GM12878 (cell line): ENCODE measurements around the gene RPS6KA3. TPM values are rescaled to one million over a fixed set of nuclear protein-coding genes. Genes with fewer than 3 reads are reported as not detected.

Experiments used
- ATAC-seq: fragments of 200-7000 bp; cut with Tn5 transposase; 3 replicates; pipeline ENCODE4 v1.9.1; 2020; ENCODE audit warnings: mild to moderate bottlenecking, moderate library complexity
- BruUV-seq: library from RNA; stranded (reverse); fragments of 400-500 nt; replicated peaks from 2 replicates; lab custom pipeline; 2021; lab: Mats Ljungman, UMichigan
- CTCF ChIA-PET: fragments of 300-600 bp; sonication (Branson Sonifier 250); formaldehyde crosslinking; extraction: SDS; loops from one replicate; lab custom pipeline; 2021; ENCODE audit warnings: inconsistent platforms; lab: Yijun Ruan, JAX
- POLR2A ChIA-PET: fragments of 350-600 bp; formaldehyde crosslinking; extraction: SDS; loops from one replicate; lab custom pipeline; 2021; ENCODE audit warnings: inconsistent platforms; lab: Charles Lee
- RAD21 ChIA-PET: fragments of 300-600 bp; sonication (Branson Sonifier 250); formaldehyde crosslinking; loops from one replicate; lab custom pipeline; 2023; ENCODE audit warnings: antibody characterized with exemption; ENCODE audit not compliant: unreplicated experiment; lab: Charles Lee
- SMC1A ChIA-PET: fragments of 300-600 bp; sonication (Branson Sonifier 250); formaldehyde crosslinking; loops from one replicate; lab custom pipeline; 2023; ENCODE audit not compliant: unreplicated experiment, uncharacterized antibody; lab: Charles Lee
- DNase-seq: peaks from one replicate; pipeline ENCODE4 v3.0.0-alpha.2; 2011; ENCODE audit warnings: low read depth, low spot score
- FAIRE-seq: peaks from 3 replicates; lab custom pipeline; 2011; peaks lifted over from hg19 to GRCh38; lab: Jason Lieb, UNC
- H2AFZ ChIP-seq: 2 replicates; pipeline ENCODE4 v1.6.0; 2011; ENCODE audit warnings: low read depth, low read length, control low read depth; ENCODE audit not compliant: control insufficient read depth
- H3K27ac ChIP-seq: 2 replicates; pipeline ENCODE4 v1.5.1; 2011; ENCODE audit warnings: control low read depth; ENCODE audit not compliant: control insufficient read depth, insufficient read depth
- H3K27me3 ChIP-seq, 2 experiments: replicated peaks in 1 of 2; 2 replicates each; pipeline versions ENCODE4 v1.6.0 to v1.6.1; 2011; ENCODE audit warnings: low read length in 1 of 2; ENCODE audit not compliant: control insufficient read depth in 2 of 2, insufficient read depth in 2 of 2
- H3K36me3 ChIP-seq, 2 experiments: 2 replicates each; pipeline ENCODE4 v1.5.1; 2011; ENCODE audit warnings: low read length in 1 of 2; ENCODE audit not compliant: control insufficient read depth in 2 of 2, insufficient read depth in 2 of 2
- H3K4me1 ChIP-seq: 2 replicates; pipeline ENCODE4 v1.6.1; 2011; ENCODE audit warnings: mild to moderate bottlenecking, low read length, moderate library complexity, mixed read lengths; ENCODE audit not compliant: control insufficient read depth, insufficient read depth
- H3K4me2 ChIP-seq: 2 replicates; pipeline ENCODE4 v1.6.0; 2011; ENCODE audit warnings: control low read depth; ENCODE audit not compliant: control insufficient read depth, insufficient read depth
- H3K4me3 ChIP-seq: fragments of 200-600 bp; sonication (generic); 2 replicates; pipeline ENCODE4 v1.5.1; 2016
- H3K79me2 ChIP-seq: 2 replicates; pipeline ENCODE4 v1.6.0; 2011; ENCODE audit warnings: low read length; ENCODE audit not compliant: control insufficient read depth, insufficient read depth
- H3K9ac ChIP-seq: 2 replicates; pipeline ENCODE4 v1.8.0; 2011; ENCODE audit warnings: low read length, control low read depth, mixed read lengths; ENCODE audit not compliant: control insufficient read depth, insufficient read depth
- H3K9me3 ChIP-seq: replicated peaks from 3 replicates; pipeline ENCODE4 v1.5.1; 2011; ENCODE audit warnings: mild to moderate bottlenecking, low read length; ENCODE audit not compliant: control insufficient read depth, insufficient read depth
- H4K20me1 ChIP-seq: 2 replicates; pipeline ENCODE4 v1.6.0; 2011; ENCODE audit not compliant: control insufficient read depth, insufficient read depth
- BACH1 ChIP-seq: fragments of 450-650 bp; IDR thresholded peaks from 2 replicates; pipeline ENCODE4 v1.6.1; 2017; ENCODE audit warnings: mild to moderate bottlenecking, borderline replicate concordance
- ETV6 ChIP-seq, 2 experiments: fragments of 450-650 bp in 1 of 2; IDR thresholded peaks in 1 of 2; conservative IDR thresholded peaks in 1 of 2; 2 replicates each; pipeline ENCODE4 v1.6.1; 2014; ENCODE audit warnings: antibody characterized with exemption in 1 of 2, borderline replicate concordance in 1 of 2, low read depth in 1 of 2, mild to moderate bottlenecking in 1 of 2, moderate library complexity in 1 of 2
- FOXK2 ChIP-seq: fragments of 450-650 bp; IDR thresholded peaks from 2 replicates; pipeline ENCODE4 v1.6.1; 2017; ENCODE audit warnings: mild to moderate bottlenecking, moderate library complexity
- MXI1 ChIP-seq: fragments of 150-350 bp; IDR thresholded peaks from 2 replicates; pipeline ENCODE4 v1.6.1; 2011; ENCODE audit warnings: low read depth, mild to moderate bottlenecking, inconsistent platforms, low read length, improper control_type of control experiment
- SREBF2 ChIP-seq: IDR thresholded peaks from 2 replicates; pipeline ENCODE4 v1.6.1; 2012; ENCODE audit warnings: mild to moderate bottlenecking, low read length
- STAT3 ChIP-seq: IDR thresholded peaks from 2 replicates; pipeline ENCODE4 v1.6.1; 2011; ENCODE audit warnings: low read depth, low read length, improper control_type of control experiment
- WGBS: methylation state at CpG from one replicate; pipeline ENCODE4 v1.1.6; 2016; ENCODE audit warnings: low lambda C conversion rate; ENCODE audit not compliant: insufficient replicate concordance, insufficient coverage; ENCODE audit errors: missing lambda C conversion rate; 5-methylcytosine and 5-hydroxymethylcytosine counted together
- in situ Hi-C: fragments of 300-500 bp; cut with MboI; formaldehyde crosslinking; loops from 9 replicates; pipeline ENCODE4 v1.14.3; 2018; ENCODE audit warnings: mixed read lengths
- intact Hi-C: fragments of 100-400 bp; cut with micrococcal nuclease; formaldehyde crosslinking; loops from one replicate; pipeline ENCODE4 v1.14.2; 2022; ENCODE audit not compliant: unreplicated experiment
- polyA plus RNA-seq, 11 experiments: library from polyadenylated mRNA; depleted of rRNA in 4 of 11; unstranded in 6 of 11; stranded (reverse) in 5 of 11; fragments of >200 nt; fragmentation: Nextera tagmentation in 4 of 11; fragmentation: Illumina TruSeq in 1 of 11; extraction: Ambion mirVana in 4 of 11; extraction: Trizol in 1 of 11; gene quantifications; 1 replicate in 1 of 11; 2 replicates in 10 of 11; pipeline versions ENCODE4 v1.2.1 to v1.2.3, GENCODE V29; 2011 to 2016; ENCODE audit warnings: inconsistent platforms in 2 of 11, missing spikeins in 2 of 11, low read depth in 1 of 11
- total RNA-seq, 4 experiments: library from RNA; depleted of rRNA in 3 of 4; stranded (reverse); fragments of >200 nt in 3 of 4; fragmentation: Illumina TruSeq in 1 of 4; extraction: Trizol in 1 of 4; gene quantifications; 2 replicates each; pipeline versions ENCODE4 v1.2.1 to v1.2.3, GENCODE V29; 2013 to 2021
- TF ChIP-seq, protein P1 (sequence below): fragments of 450-650 bp; formaldehyde crosslinking; IDR thresholded peaks from 2 replicates; pipeline ENCODE4 v1.4.0; 2022; ENCODE audit warnings: mild to moderate bottlenecking, moderate library complexity

RPS6KA3 gene
- total and polyA plus RNA-seq, 10 of the 15 experiments (the other 5 are each of a cell fraction or from before 2014, with no cell fraction given), result 2.8 to 35.6 (median 15.8) TPM

DNA sequence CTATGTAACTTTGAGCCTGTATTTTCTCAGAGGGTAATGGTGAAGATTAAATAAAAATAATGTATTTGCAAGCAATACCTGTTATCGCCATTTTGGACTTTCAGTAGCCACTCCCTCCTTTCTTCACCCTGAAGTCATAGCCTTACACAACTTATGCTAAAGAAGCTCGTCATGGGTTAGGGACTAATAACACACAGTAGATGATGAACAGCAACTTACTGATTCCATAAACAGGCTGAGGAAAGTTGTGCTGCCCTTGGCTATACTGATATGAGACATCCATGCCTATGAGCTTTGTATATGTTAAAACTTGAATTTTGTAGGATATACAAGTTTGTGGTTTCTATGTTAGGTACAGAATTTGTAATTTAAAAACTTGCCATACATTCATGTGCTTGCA, 93.4 kb downstream of the RPS6KA3 start:
- RAD21 ChIA-PET, result no interaction called here
- H3K4me3 ChIP-seq, result no peak overlapping the region
- TF ChIP-seq, protein P1, sequence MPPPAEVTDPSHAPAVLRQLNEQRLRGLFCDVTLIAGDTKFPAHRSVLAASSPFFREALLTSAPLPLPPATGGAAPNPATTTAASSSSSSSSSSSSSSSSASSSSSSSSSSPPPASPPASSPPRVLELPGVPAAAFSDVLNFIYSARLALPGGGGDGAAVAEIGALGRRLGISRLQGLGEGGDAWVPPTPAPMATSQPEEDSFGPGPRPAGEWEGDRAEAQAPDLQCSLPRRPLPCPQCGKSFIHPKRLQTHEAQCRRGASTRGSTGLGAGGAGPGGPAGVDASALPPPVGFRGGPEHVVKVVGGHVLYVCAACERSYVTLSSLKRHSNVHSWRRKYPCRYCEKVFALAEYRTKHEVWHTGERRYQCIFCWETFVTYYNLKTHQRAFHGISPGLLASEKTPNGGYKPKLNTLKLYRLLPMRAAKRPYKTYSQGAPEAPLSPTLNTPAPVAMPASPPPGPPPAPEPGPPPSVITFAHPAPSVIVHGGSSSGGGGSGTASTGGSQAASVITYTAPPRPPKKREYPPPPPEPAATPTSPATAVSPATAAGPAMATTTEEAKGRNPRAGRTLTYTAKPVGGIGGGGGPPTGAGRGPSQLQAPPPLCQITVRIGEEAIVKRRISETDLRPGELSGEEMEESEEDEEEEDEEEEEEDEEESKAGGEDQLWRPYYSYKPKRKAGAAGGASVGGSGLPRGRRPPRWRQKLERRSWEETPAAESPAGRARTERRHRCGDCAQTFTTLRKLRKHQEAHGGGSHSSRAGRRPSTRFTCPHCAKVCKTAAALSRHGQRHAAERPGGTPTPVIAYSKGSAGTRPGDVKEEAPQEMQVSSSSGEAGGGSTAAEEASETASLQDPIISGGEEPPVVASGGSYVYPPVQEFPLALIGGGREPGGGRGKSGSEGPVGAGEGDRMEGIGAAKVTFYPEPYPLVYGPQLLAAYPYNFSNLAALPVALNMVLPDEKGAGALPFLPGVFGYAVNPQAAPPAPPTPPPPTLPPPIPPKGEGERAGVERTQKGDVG (CRISPR knock-in tag), result no peak
- TF ChIP-seq MXI1 (no peak), STAT3 (no peak), SREBF2 (no peak), BACH1 (no peak), FOXK2 (no peak), ETV6 (conservative IDR thresholded peaks at IDR 0.05 in 1 of 2, IDR thresholded peaks at IDR 0.05 in 1 of 2; ENCODE audit: borderline replicate concordance in 1 of 2, low read depth in 1 of 2) (no peak)
- in situ Hi-C loops, result no loop called here
- DNase-seq (no peak), FAIRE-seq (no peak), ATAC-seq (no peak)
- H3K4me1 ChIP-seq, result no peaks in the 10 kb centered on the region
- H4K20me1 ChIP-seq, result no peaks in the 10 kb centered on the region
- no peaks in the 10 kb centered on the region for H3K9me3 ChIP-seq
- H3K9ac ChIP-seq, result no peak overlapping the region
- no TSS peak for BruUV-seq
- peaks cover 0 to 13% of the 10 kb centered on the region in 2 experiments; a peak in 3 of 4 replicates for H3K36me3 ChIP-seq
- WGBS, result 74% methylated on average over 2 of the region's 2 CpGs
- no peak overlapping the region for H3K4me2 ChIP-seq
- no peak overlapping the region for H2AFZ ChIP-seq
- H3K27me3 ChIP-seq, result no peaks in the 10 kb centered on the region
- H3K79me2 ChIP-seq, result no peaks in the 10 kb centered on the region
- POLR2A ChIA-PET, result no interaction called here
- SMC1A ChIA-PET, result interaction anchor here (1.2 kb wide), 1 partner anchor 28 kb away, joined by 3 read pairs; no protein-coding TSS in a partner anchor
- intact Hi-C loops, result no loop called here
- CTCF ChIA-PET, result interaction anchor here (0.6 kb wide), 1 partner anchor 83 kb away, joined by 3 read pairs; no protein-coding TSS in a partner anchor
- no peak overlapping the region for H3K27ac ChIP-seq
